Tibial nerve (tissue), 4 donors: Measurements from ENCODE around the gene CIAPIN1.

Source experiments
- CTCF ChIP-seq, 5 experiments: fragments of 200-600 bp in 3 of 5; fragments of 450-650 bp in 2 of 5; sonication (generic) in 3 of 5; IDR thresholded peaks; one replicate each; pipeline ENCODE4 v1.5.1; 2016 to 2019; ENCODE audit warnings: antibody characterized with exemption in 5 of 5, mild to moderate bottlenecking in 3 of 5, moderate library complexity in 2 of 5
- EP300 ChIP-seq, 2 donors: sonication (generic); formaldehyde crosslinking; IDR thresholded peaks; one replicate each; pipeline ENCODE4 v1.6.1; 2017; ENCODE audit warnings: antibody characterized with exemption in 2 of 2, mild to moderate bottlenecking in 1 of 2
- POLR2A ChIP-seq, 2 donors: fragments of 450-650 bp; IDR thresholded peaks; one replicate each; pipeline ENCODE4 v1.6.1; 2017; ENCODE audit warnings: antibody characterized with exemption in 2 of 2, mild to moderate bottlenecking in 2 of 2, moderate library complexity in 2 of 2

GRCh38 chr16:57385083-57385482 lies 62.1 kb downstream of the CIAPIN1 start:
- no peak for TF ChIP-seq CTCF (IDR thresholded peaks at IDR 0.05)
- no peak for TF ChIP-seq EP300 (IDR thresholded peaks at IDR 0.05)
- no peak for TF ChIP-seq POLR2A (IDR thresholded peaks at IDR 0.05)
